GM08714 (cell line): Measurements from ENCODE around the gene IL22RA2.
A peak's percentile ranks its signal among the peaks of the same experiment; 100 is the strongest.

ENCODE experiments used
- H3K4me3 ChIP-seq: fragments of 200-500 bp; sonication (Bioruptor generic); 2 replicates; pipeline ENCODE4 v1.5.1; 2014; ENCODE audit warnings: mild to moderate bottlenecking, low read length, inconsistent platforms
- ZNF274 ChIP-seq: IDR thresholded peaks from 2 replicates; pipeline ENCODE4 v1.6.1; 2012; ENCODE audit warnings: mild to moderate bottlenecking, low read depth, low read length

Gene IL22RA2

GRCh38 chr6:137106183-137106582 is 67.3 kb downstream of the IL22RA2 start:
- no peak overlapping the region for H3K4me3 ChIP-seq
- no peak for TF ChIP-seq ZNF274

GRCh38 chr6:137105375-137105774 is 68.1 kb downstream of the IL22RA2 start:
- H3K4me3 ChIP-seq = no peak overlapping the region
- TF ChIP-seq ZNF274 = no peak

- no peak overlapping the region for H3K4me3 ChIP-seq
- TF ChIP-seq ZNF274 = no peak
Measured at GRCh38 chr6:137104926-137105325, 68.5 kb downstream of the IL22RA2 start.

- H3K4me3 ChIP-seq = peak overlapping the region; percentile 49; the same call in 1 of the 2 replicates
- no peak for TF ChIP-seq ZNF274
Measured at GRCh38 chr6:137102851-137103492, 70.5 kb downstream of the IL22RA2 start.

GRCh38 chr6:137102050-137102848 is 71.2 kb downstream of the IL22RA2 start:
- H3K4me3 ChIP-seq = peak overlapping the region; percentile 49; the same call in 1 of the 2 replicates
- TF ChIP-seq ZNF274 = no peak

GRCh38 chr6:137099689-137100403 is 73.6 kb downstream of the IL22RA2 start:
- no peak for TF ChIP-seq ZNF274
- peak overlapping the region; percentile 35; the same call in 1 of the 2 replicates for H3K4me3 ChIP-seq

- H3K4me3 ChIP-seq = no peak overlapping the region
- TF ChIP-seq ZNF274 = no peak
Measured at GRCh38 chr6:137097526-137097925, 75.9 kb downstream of the IL22RA2 start.

GRCh38 chr6:137097057-137097456 is 76.4 kb downstream of the IL22RA2 start:
- no peak for TF ChIP-seq ZNF274
- no peak overlapping the region for H3K4me3 ChIP-seq

GRCh38 chr6:137095651-137096238 is 77.7 kb downstream of the IL22RA2 start:
- TF ChIP-seq ZNF274 = no peak
- H3K4me3 ChIP-seq = no peak overlapping the region

GRCh38 chr6:137095093-137095492 is 78.4 kb downstream of the IL22RA2 start:
- H3K4me3 ChIP-seq = no peak overlapping the region
- no peak for TF ChIP-seq ZNF274

- H3K4me3 ChIP-seq = no peak overlapping the region
- no peak for TF ChIP-seq ZNF274
Measured at GRCh38 chr6:137094411-137095008, 78.9 kb downstream of the IL22RA2 start.
